GM20431 (cell line): ENCODE results near the gene AKAP5.
"Not testable (repeated sequence)": the region's sequence is repeated elsewhere in the genome, so short reads cannot be mapped to it uniquely, and the experiment has no call there.

ENCODE experiments used
- in situ Hi-C: fragments of 300-500 bp; cut with MseI, MboI; formaldehyde crosslinking; loops from one replicate; pipeline ENCODE4 v1.15.0; 2020; ENCODE audit warnings: low sequenced_read_pairs; ENCODE audit not compliant: unreplicated experiment

The AKAP5 gene

GRCh38 chr14:64501411-64502171, 36.3 kb downstream of the AKAP5 start:
- in situ Hi-C loops: no loop called here

- in situ Hi-C loops: no loop called here
These were observed 37.2 kb downstream of the AKAP5 start for GRCh38 chr14:64502456-64502855.

GRCh38 chr14:64502887-64503433, 37.7 kb downstream of the AKAP5 start:
- in situ Hi-C loops: no loop called here

GRCh38 chr14:64503434-64504309, 38.4 kb downstream of the AKAP5 start, which contains the start of gene ZBTB25:
ZBTB25 (minus strand) TSS chr14:64503838; CDS start chr14:64490533, 13,305 bp downstream.
- in situ Hi-C loops: no loop called here

- in situ Hi-C loops: no loop called here
These were observed 39.1 kb downstream of the AKAP5 start, which contains the start of gene ZBTB1 for GRCh38 chr14:64504310-64504896. ZBTB1 (plus strand) TSS chr14:64504770; CDS start chr14:64521505, 16,735 bp downstream.

- in situ Hi-C loops: no loop called here
These were observed 39.8 kb downstream of the AKAP5 start for GRCh38 chr14:64504897-64505794.

GRCh38 chr14:64506721-64507120, 41.4 kb downstream of the AKAP5 start:
- in situ Hi-C loops: no loop called here

GRCh38 chr14:64507376-64508156, 42.3 kb downstream of the AKAP5 start:
- in situ Hi-C loops: no loop called here

- in situ Hi-C loops: no loop called here
These were observed 43.0 kb downstream of the AKAP5 start for GRCh38 chr14:64508215-64508776.

- in situ Hi-C loops: no loop called here
These were observed 43.7 kb downstream of the AKAP5 start for GRCh38 chr14:64509036-64509435.

GRCh38 chr14:64510825-64511671, 45.7 kb downstream of the AKAP5 start:
- in situ Hi-C loops: no loop called here

- in situ Hi-C loops: no loop called here
These were observed 48.0 kb downstream of the AKAP5 start for GRCh38 chr14:64513271-64513670.

GRCh38 chr14:64515053-64515452, 49.8 kb downstream of the AKAP5 start:
- in situ Hi-C loops: no loop called here

- in situ Hi-C loops: no loop called here
These were observed 51.7 kb downstream of the AKAP5 start for GRCh38 chr14:64516969-64517368.

- in situ Hi-C loops: not testable (repeated sequence)
These were observed 52.4 kb downstream of the AKAP5 start for GRCh38 chr14:64517667-64518066.

- in situ Hi-C loops: no loop called here
These were observed 52.9 kb downstream of the AKAP5 start for GRCh38 chr14:64518229-64518628.

- in situ Hi-C loops: no loop called here
These were observed 55.4 kb downstream of the AKAP5 start for GRCh38 chr14:64520699-64521098.
